ENCODE data around the gene PLEKHM3.

Gene PLEKHM3

DNA sequence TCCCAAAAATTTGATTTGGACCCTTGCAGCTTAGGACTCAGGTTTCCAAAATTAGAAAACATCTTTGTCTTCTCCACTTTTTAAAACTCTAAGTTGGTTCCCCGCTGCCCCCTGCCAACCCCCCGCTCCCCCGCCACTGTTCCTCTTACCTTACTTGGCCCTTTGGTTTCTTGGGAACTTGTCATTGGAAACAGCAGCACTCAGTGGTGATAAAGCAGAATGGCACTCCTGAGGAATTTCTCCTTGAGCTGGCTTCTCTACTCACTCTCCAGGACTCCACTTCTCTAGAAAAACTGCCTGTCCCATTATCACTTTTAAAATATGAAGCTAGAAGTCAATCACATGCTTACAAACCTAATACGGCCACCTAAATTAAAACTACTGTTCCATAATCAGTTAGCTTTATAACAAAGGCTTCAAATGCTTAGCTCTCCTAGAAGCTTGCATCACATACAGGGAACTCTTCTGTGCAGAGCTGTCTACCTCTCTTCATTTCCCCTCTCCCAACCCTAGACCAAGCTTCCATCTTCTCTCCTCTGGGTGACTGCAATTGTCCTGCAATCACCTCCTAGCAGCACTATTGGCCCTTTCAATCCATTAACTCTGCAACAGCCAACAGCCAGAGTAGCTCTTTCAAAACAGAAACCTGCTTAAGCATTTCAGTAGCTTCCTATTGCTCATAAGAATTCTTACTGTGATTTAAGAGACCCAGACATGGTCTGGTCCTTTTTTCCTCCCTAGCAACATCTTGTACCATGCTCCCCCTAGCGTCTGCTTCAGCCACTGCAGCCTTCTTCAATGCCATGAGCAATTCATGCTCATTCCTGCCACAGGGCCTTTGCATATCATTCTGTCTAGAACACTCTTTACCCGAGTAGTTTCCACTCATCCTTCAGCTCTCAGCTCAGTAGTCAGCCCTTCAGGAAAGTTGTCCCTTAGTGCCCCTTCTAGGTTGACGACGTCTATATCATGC, 15.2 kb upstream of the PLEKHM3 start:
- intact Hi-C loops (cut with DNase I; ENCODE audit: low total_unique reads) = no loop called here
- Histone ChIP-seq H3K27ac (no peak overlapping the region), H3K27me3 (no peaks in the 10 kb centered on the region), H3K36me3 (no peaks in the 10 kb centered on the region), H3K9me3 (no peaks in the 10 kb centered on the region), H3K4me1 (no peaks in the 10 kb centered on the region), H3K4me3 (no peak overlapping the region)
- TF ChIP-seq, protein P1, sequence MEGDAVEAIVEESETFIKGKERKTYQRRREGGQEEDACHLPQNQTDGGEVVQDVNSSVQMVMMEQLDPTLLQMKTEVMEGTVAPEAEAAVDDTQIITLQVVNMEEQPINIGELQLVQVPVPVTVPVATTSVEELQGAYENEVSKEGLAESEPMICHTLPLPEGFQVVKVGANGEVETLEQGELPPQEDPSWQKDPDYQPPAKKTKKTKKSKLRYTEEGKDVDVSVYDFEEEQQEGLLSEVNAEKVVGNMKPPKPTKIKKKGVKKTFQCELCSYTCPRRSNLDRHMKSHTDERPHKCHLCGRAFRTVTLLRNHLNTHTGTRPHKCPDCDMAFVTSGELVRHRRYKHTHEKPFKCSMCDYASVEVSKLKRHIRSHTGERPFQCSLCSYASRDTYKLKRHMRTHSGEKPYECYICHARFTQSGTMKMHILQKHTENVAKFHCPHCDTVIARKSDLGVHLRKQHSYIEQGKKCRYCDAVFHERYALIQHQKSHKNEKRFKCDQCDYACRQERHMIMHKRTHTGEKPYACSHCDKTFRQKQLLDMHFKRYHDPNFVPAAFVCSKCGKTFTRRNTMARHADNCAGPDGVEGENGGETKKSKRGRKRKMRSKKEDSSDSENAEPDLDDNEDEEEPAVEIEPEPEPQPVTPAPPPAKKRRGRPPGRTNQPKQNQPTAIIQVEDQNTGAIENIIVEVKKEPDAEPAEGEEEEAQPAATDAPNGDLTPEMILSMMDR (IDR thresholded peaks at IDR 0.05) = peak; percentile 66 to 74
- peak; percentile 70 to 72 for DNase-seq

DNA sequence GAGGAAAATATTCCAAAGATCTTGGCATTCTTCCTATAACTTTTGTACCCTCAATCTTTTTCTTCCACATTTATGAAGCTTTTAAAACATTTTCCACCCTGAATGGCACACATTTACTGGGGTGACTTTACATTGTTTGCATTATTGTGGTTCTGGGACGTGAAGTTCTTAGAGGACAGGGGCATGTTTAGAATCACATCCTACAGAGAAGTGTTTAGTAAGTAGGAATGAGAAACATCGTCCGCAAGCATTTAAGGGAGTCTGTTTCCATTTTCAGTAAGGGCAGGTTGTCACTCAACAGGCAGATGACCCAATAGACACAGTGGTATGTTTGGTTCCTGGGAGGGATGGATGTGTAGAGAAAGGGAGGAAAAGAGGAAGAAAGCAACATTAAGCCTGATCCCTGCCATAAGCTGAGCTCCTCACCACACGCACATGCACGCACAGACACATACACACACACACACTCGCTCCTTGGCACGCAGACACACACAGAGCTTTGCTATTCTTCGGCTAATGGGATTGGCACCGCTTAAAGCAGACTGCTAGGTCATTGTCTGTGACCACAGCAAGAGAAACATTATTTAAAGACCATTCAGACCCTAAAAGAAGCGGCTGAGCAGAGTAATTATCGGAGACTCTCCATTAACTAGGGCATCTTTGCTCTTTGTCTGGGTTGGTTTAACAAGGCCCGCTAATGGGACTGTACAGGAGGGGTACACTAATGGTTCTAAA, 14.2 kb upstream of the PLEKHM3 start:
- H3K36me3 ChIP-seq = no peaks in the 10 kb centered on the region
- no peak for DNase-seq
- H3K4me1 ChIP-seq = no peaks in the 10 kb centered on the region
- intact Hi-C loops (cut with DNase I; ENCODE audit: low total_unique reads) = no loop called here
- H3K27ac ChIP-seq = no peak overlapping the region
- H3K9me3 ChIP-seq = no peaks in the 10 kb centered on the region
- H3K4me3 ChIP-seq = no peak overlapping the region
- H3K27me3 ChIP-seq = no peaks in the 10 kb centered on the region
- TF ChIP-seq, protein P1 (IDR thresholded peaks at IDR 0.05) = no peak

DNA sequence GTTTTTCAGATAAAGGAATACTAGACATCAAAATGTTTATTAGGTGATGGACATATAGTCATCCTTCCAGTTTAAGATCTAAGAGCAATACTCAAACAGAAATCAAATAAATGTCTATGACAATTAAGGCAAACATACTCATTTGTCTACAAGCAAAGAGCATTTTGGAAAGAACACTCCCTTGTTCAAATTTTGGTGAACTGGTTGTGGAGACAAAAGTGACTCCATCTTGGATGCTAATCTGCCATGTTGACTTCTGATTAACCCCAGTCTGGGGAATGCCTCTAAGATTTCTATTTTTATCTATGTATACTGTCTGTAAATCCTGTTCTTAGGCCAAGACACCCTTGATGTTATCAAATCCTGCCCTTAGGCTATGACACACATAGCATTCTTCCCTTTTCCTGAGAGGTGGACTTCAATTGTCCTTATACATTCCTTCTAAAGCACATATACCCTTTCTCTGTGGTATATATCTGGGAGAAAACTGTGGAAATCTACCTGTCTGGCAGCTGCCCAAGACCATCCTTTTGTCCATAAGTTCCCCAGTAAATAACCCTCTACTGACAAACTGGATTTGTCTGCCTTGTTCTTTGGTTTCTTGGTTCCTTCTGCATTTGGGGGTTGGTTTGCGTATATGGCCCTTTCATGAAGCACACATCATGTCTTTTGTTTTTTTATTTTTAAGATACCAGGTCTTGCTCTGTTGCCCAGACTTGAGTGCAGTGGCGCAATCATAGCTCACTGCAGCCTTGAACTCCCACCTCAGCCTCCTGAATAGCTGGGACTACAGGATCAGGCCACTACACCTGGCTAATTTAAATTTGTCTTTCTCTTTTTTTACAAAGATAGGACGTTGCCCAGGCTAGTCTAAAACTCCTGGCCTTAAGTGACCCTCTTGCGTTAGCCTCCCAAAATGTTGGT, 12.5 kb upstream of the PLEKHM3 start:
- H3K36me3 ChIP-seq = no peaks in the 10 kb centered on the region
- H3K27me3 ChIP-seq = no peaks in the 10 kb centered on the region
- H3K27ac ChIP-seq = no peak overlapping the region
- H3K9me3 ChIP-seq = no peaks in the 10 kb centered on the region
- DNase-seq = no peak
- no peak overlapping the region for H3K4me3 ChIP-seq
- no peaks in the 10 kb centered on the region for H3K4me1 ChIP-seq
- TF ChIP-seq, protein P1 (IDR thresholded peaks at IDR 0.05) = no peak
- intact Hi-C loops (cut with DNase I; ENCODE audit: low total_unique reads) = no loop called here

DNA sequence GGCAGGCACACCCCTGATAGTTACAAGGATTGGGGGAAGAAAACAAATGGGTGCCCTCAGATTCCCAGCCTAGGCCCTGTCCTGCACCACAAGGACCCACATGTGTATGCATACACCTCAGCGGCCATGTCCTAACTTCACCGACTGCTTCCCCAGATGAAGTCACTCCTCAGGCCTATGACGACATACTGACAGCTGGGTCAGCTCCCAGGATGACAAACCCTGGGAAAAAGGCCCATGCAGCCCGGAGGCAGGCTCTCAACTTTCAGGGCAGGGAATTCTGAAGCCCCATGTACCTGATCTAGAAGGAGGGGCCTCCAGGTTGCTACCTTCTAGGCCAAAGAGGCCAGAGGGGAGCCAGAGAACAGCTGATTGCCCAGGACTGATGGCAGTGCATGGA, 11.0 kb upstream of the PLEKHM3 start:
- Histone ChIP-seq H3K4me3 (no peak overlapping the region), H3K9me3 (no peaks in the 10 kb centered on the region), H3K4me1 (no peaks in the 10 kb centered on the region), H3K27me3 (no peaks in the 10 kb centered on the region), H3K36me3 (no peaks in the 10 kb centered on the region), H3K27ac (no peak overlapping the region)
- TF ChIP-seq, protein P1 (IDR thresholded peaks at IDR 0.05) = no peak
- no peak for DNase-seq
- intact Hi-C loops (cut with DNase I; ENCODE audit: low total_unique reads) = no loop called here

DNA sequence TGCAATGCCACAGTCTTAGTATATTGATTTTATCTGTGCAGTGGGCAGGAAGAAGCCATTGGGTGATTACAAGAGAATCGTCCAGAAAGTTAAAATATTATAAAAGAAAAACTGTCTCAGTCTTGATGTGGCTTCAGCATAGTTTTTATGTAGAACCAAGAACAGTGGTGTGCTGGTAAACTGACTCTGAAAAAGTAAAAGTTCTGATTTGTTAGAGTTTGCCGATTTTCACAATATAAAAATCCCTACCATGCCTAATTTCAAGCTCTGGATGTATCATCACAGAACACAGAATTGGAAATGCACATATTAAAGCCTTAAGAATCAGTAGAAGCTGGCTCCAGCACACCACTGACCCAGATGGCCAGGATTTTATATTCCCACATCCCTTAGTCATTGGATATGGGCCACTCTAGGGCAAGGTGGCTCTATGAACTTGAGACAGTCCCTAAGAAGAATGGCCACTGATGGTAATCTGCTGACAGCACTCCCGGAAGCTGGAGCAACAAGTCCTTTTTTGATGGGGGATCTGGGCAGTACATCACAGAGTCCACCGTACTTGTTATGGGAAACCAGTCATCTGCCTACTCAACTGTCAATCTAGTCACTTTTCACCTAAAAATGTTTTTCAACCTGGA, 9.3 kb upstream of the PLEKHM3 start:
- Histone ChIP-seq H3K36me3 (no peaks in the 10 kb centered on the region), H3K27me3 (no peaks in the 10 kb centered on the region), H3K27ac (no peak overlapping the region), H3K9me3 (no peaks in the 10 kb centered on the region), H3K4me3 (no peak overlapping the region), H3K4me1 (no peaks in the 10 kb centered on the region)
- intact Hi-C loops (cut with DNase I; ENCODE audit: low total_unique reads) = no loop called here
- TF ChIP-seq, protein P1 (IDR thresholded peaks at IDR 0.05) = no peak
- no peak for DNase-seq

All from tibial artery (tissue), 4 donors.